WERI-Rb-1 (cell line): Measurements from ENCODE around the gene UBE2E1.
"Not testable (repeated sequence)": the region's sequence is repeated elsewhere in the genome, so short reads cannot be mapped to it uniquely, and the experiment has no call there.

ENCODE experiments used
- DNase-seq: peaks from one replicate; pipeline ENCODE4 v3.0.0-alpha.2; 2020
- H3K27ac ChIP-seq: fragments of 250-450 bp; sonication (Bioruptor Pico); 2 replicates; pipeline ENCODE4 v1.5.1; 2020; ENCODE audit warnings: mild to moderate bottlenecking, moderate library complexity
- H3K27me3 ChIP-seq: fragments of 250-450 bp; sonication (Bioruptor Pico); 2 replicates; pipeline ENCODE4 v1.5.1; 2021; ENCODE audit warnings: mild to moderate bottlenecking, low read depth, moderate library complexity; ENCODE audit not compliant: insufficient read depth, severe bottlenecking
- H3K36me3 ChIP-seq: fragments of 250-450 bp; sonication (Bioruptor Pico); 2 replicates; pipeline ENCODE4 v1.5.1; 2020; ENCODE audit warnings: mild to moderate bottlenecking, moderate library complexity
- H3K4me3 ChIP-seq: 2 replicates; pipeline ENCODE4 v1.5.1; 2011; ENCODE audit warnings: low read depth, mild to moderate bottlenecking, control low read depth, low read length
- H3K9me3 ChIP-seq: fragments of 250-450 bp; sonication (Bioruptor Pico); 2 replicates; pipeline ENCODE4 v1.5.1; 2021; ENCODE audit warnings: mild to moderate bottlenecking, moderate library complexity; ENCODE audit not compliant: severe bottlenecking
- TF ChIP-seq, protein P1 (sequence below): IDR thresholded peaks from 2 replicates; pipeline ENCODE4 v1.5.1; 2011; ENCODE audit warnings: low read depth, mild to moderate bottlenecking, control low read depth, inconsistent platforms, low read length

Gene UBE2E1

DNA sequence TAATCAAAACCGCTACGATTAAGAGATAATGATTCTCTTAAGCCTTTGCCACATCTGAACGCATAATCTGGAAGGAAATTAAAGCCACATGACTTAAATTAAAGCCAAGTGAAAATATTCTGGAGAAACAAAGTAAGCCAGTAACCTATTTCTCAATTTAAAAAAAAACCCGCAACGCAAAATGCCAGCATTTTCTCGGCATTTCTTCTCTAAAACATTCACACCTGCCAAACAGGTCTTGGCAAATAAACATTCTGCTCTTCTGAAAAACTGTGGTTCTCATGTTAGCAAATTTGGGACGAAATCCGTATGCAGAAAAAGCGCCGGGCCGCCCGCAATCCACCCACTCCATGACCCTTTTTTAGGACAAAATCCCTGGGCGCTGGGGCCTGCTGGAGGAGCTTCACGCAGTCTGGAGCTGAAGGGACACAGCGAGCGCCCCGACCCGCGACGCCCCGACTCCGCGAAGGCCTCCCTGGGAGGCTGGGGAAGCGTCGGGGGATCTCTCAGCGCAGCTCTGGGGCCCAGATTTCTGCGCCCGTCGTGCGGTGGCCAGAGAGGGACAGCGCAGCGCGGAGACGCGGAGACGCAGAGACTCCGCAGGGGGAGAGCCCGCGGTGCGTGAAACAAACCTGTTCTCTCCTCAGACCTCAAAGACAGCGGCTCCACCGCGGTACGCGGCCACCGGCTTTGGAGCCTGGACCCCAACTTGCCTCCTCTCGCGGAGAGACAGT lies 110.6 kb downstream of the UBE2E1 start:
- Histone ChIP-seq H3K4me3 (peak overlapping the region; percentile 57), H3K9me3 (no peaks in the 10 kb centered on the region), H3K27me3 (no peaks in the 10 kb centered on the region), H3K27ac (peak overlapping the region; percentile 91), H3K36me3 (peaks cover 51% of the 10 kb centered on the region)
- TF ChIP-seq, protein P1, sequence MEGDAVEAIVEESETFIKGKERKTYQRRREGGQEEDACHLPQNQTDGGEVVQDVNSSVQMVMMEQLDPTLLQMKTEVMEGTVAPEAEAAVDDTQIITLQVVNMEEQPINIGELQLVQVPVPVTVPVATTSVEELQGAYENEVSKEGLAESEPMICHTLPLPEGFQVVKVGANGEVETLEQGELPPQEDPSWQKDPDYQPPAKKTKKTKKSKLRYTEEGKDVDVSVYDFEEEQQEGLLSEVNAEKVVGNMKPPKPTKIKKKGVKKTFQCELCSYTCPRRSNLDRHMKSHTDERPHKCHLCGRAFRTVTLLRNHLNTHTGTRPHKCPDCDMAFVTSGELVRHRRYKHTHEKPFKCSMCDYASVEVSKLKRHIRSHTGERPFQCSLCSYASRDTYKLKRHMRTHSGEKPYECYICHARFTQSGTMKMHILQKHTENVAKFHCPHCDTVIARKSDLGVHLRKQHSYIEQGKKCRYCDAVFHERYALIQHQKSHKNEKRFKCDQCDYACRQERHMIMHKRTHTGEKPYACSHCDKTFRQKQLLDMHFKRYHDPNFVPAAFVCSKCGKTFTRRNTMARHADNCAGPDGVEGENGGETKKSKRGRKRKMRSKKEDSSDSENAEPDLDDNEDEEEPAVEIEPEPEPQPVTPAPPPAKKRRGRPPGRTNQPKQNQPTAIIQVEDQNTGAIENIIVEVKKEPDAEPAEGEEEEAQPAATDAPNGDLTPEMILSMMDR, result no peak
- DNase-seq, result no peak

DNA sequence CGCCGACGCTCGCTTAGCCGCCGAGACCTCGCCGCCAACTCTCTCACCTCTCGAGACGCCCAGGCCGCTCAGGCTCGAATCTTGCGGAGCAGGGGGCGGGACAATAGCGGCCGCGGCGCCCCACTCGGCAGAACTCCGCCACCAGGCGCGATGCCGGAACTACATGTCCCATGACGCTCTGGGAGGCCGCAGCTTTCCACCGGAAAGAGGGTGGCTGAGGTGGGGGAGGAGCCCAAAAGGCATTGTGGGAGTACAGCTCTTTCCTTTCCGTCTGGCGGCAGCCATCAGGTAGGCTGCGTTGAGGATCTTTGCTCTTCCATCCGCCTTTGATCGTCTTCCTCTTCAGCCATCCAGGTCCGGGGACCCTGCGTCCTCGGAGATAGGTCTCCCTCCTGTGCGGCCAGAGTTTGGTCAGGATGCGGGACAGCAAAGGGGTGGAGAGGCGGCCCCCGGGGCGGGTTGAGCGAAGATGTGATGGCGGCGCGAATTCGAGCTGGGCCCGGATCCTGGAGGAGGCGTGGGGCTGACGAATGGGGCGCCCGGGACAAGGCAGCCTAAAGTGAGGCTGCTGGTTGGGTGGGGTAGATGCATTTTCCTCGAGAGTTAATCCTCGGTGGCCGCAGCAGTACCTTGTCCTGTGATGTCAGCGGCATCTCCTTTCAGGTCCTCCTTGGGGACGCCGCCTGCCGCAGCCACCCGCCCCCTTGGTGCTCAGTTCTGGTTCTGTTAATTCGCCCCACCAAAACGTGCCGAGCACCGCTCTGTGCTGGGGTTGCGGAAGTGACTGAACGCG lies 111.3 kb downstream of the UBE2E1 start, which contains the start of the genes NKIRAS1 and RPL15:
Gene NKIRAS1, minus strand, starts transcription at position 105 of the 793 bp plus-strand sequence. CDS start 6,086 bp downstream, outside the sequence.
Gene RPL15, plus strand, starts transcription at position 247 of the 793 bp plus-strand sequence. CDS start 728 bp downstream, outside the sequence.
- Histone ChIP-seq H3K27me3 (no peaks in the 10 kb centered on the region), H3K36me3 (peaks cover 51% of the 10 kb centered on the region), H3K4me3 (peak within 1 kb of the TSS; percentile 57), H3K9me3 (no peaks in the 10 kb centered on the region), H3K27ac (peak within 1 kb of the TSS; percentile 91)
- TF ChIP-seq, protein P1, result no peak
- peak; percentile 98 for DNase-seq

DNA sequence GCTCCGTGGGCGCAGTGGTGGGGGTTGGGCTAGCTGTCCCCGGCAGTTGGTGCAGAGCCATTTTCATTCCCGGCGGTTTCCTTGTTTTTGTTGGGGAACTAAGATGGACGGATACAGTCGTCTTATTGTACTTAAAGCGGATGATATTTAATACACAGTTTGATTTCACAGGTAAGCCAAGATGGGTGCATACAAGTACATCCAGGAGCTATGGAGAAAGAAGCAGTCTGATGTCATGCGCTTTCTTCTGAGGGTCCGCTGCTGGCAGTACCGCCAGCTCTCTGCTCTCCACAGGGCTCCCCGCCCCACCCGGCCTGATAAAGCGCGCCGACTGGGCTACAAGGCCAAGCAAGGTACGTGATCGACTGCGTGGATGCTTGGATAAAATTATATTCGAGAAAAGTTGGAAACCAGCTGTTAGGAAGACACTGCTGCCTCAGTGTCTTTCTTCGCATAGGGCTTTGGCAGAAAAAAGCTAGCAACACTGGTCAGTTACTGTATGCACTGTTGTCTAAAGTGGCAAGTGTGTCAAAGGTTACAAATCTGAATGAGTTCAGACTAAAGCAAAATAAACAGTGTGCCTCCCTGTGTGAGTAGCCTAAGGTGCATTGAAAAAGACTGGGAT lies 112.0 kb downstream of the UBE2E1 start:
- Histone ChIP-seq H3K4me3 (peak overlapping the region; percentile 57), H3K27ac (peak overlapping the region; percentile 91), H3K36me3 (peaks cover 51% of the 10 kb centered on the region)
- H3K27me3 ChIP-seq, DNase-seq, H3K9me3 ChIP-seq: not testable (repeated sequence)

GRCh38 chr3:23918331-23918730 lies 112.6 kb downstream of the UBE2E1 start:
- H3K27ac ChIP-seq, H3K27me3 ChIP-seq, H3K9me3 ChIP-seq, DNase-seq: not testable (repeated sequence)
- Histone ChIP-seq H3K36me3 (peaks cover 51% of the 10 kb centered on the region), H3K4me3 (peak overlapping the region; percentile 57)

DNA sequence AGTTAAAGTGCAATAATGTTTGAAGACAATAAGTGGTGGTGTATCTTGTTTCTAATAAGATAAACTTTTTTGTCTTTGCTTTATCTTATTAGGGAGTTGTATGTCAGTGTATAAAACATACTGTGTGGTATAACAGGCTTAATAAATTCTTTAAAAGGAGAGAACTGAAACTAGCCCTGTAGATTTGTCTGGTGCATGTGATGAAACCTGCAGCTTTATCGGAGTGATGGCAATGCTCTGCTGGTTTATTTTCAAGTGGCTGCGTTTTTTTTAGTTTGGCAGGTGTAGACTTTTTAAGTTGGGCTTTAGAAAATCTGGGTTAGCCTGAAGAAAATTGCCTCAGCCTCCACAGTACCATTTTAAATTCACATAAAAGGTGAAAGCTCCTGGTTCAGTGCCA lies 113.9 kb downstream of the UBE2E1 start:
- no peak for DNase-seq
- peaks cover 51% of the 10 kb centered on the region for H3K36me3 ChIP-seq
- H3K4me3 ChIP-seq, result no peak overlapping the region
- H3K9me3 ChIP-seq, result no peaks in the 10 kb centered on the region
- TF ChIP-seq, protein P1, result no peak
- no peak overlapping the region for H3K27ac ChIP-seq
- H3K27me3 ChIP-seq, result no peaks in the 10 kb centered on the region

DNA sequence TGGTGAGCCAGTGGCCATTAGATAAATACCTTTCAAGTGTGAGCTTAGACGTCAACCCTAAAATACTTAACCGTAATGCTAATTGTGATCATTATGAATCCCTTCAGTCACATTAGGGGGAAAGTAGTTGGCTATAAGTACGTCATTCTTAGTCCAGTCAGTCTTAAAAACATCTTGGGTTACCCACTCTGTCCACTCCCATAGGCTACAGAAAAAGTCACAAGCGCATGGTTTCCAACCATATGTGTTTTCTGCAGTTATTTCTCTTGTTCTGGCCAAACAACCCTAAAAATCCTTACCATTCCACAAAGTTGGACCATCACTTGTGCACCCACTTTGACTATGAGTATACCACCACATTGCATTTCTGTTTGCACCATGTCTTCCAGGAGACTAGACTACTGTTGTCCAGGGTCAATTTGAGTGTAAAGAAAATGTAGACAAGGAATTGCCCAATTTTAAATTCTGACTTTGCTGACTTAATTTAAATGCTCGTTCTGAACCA lies 114.4 kb downstream of the UBE2E1 start:
- no peak for DNase-seq
- Histone ChIP-seq H3K27ac (no peak overlapping the region), H3K27me3 (no peaks in the 10 kb centered on the region), H3K36me3 (peaks cover 47% of the 10 kb centered on the region), H3K4me3 (no peak overlapping the region), H3K9me3 (no peaks in the 10 kb centered on the region)
- TF ChIP-seq, protein P1, result no peak
